ENCODE data around the gene LIMA1.

- TF ChIP-seq ZC3H10 (CRISPR knock-in tag; IDR thresholded peaks at IDR 0.05) = no peak
- no peak for TF ChIP-seq ARNTL (CRISPR knock-in tag; IDR thresholded peaks at IDR 0.05; ENCODE audit: borderline replicate concordance, low read depth)
- no peak for TF ChIP-seq ZFP3 (CRISPR knock-in tag; IDR thresholded peaks at IDR 0.05)
- no peak for TF ChIP-seq OSR1 (CRISPR knock-in tag; IDR thresholded peaks at IDR 0.05)
- TF ChIP-seq PATZ1 (CRISPR knock-in tag; IDR thresholded peaks at IDR 0.05; ENCODE audit: borderline replicate concordance) = no peak
- no peak for TF ChIP-seq ZFP30 (CRISPR knock-in tag; IDR thresholded peaks at IDR 0.05)
- no peak for TF ChIP-seq RARB (CRISPR knock-in tag; IDR thresholded peaks at IDR 0.05)
- TF ChIP-seq GLIS3 (CRISPR knock-in tag; IDR thresholded peaks at IDR 0.05) = no peak
- no peak for TF ChIP-seq ESRRG (CRISPR knock-in tag; IDR thresholded peaks at IDR 0.05)
- TF ChIP-seq TCF4 (CRISPR knock-in tag; IDR thresholded peaks at IDR 0.05; ENCODE audit: borderline replicate concordance) = no peak
- no peak for TF ChIP-seq CSRNP3 (CRISPR knock-in tag; IDR thresholded peaks at IDR 0.05)
- no peak for TF ChIP-seq TSHZ2 (CRISPR knock-in tag; IDR thresholded peaks at IDR 0.05)
- no peak for TF ChIP-seq POU6F1 (CRISPR knock-in tag; IDR thresholded peaks at IDR 0.05; ENCODE audit: borderline replicate concordance, low read depth)
Observed at GRCh38 chr12:50258167-50258551, 25.2 kb downstream of the LIMA1 start.
